Glutamatergic neuron (in vitro differentiated cells): ENCODE measurements around the gene TATDN2. TPM values are rescaled to one million over a fixed set of nuclear protein-coding genes. Genes with fewer than 3 reads are reported as not detected.

Experiments
- DNase-seq: peaks from one replicate; pipeline ENCODE4 v3.0.0; 2022
- H3K27ac Mint-ChIP-seq: one replicate; pipeline ENCODE4 v1.8.0; 2020; ENCODE audit warnings: mild to moderate bottlenecking, mixed read lengths, inconsistent platforms; ENCODE audit not compliant: unreplicated experiment
- H3K27me3 Mint-ChIP-seq: one replicate; pipeline ENCODE4 v1.8.0; 2020; ENCODE audit warnings: mild to moderate bottlenecking, moderate library complexity, mixed read lengths, inconsistent platforms; ENCODE audit not compliant: unreplicated experiment
- H3K36me3 Mint-ChIP-seq: one replicate; pipeline ENCODE4 v1.8.0; 2020; ENCODE audit warnings: mild to moderate bottlenecking, mixed read lengths, inconsistent platforms; ENCODE audit not compliant: unreplicated experiment
- H3K4me1 Mint-ChIP-seq: one replicate; pipeline ENCODE4 v1.8.0; 2020; ENCODE audit warnings: mild to moderate bottlenecking, low read depth, mixed read lengths, inconsistent platforms; ENCODE audit not compliant: unreplicated experiment
- H3K4me3 Mint-ChIP-seq: one replicate; pipeline ENCODE4 v1.8.0; 2020; ENCODE audit warnings: mild to moderate bottlenecking, mixed read lengths, inconsistent platforms; ENCODE audit not compliant: unreplicated experiment
- H3K9me3 Mint-ChIP-seq: one replicate; pipeline ENCODE4 v1.8.0; 2020; ENCODE audit warnings: mild to moderate bottlenecking, moderate library complexity, mixed read lengths, inconsistent platforms; ENCODE audit not compliant: unreplicated experiment
- CTCF ChIP-seq: fragments of 200-600 bp; sonication (generic); IDR thresholded peaks from one replicate; pipeline ENCODE4 v1.5.0; 2021; ENCODE audit not compliant: partially characterized antibody, unreplicated experiment
- total RNA-seq: library from RNA; stranded (reverse); fragmentation: NEBNext Ultra II Directional; extraction: Animal tissue kit (Norgen Biotek cat#: 25700); gene quantifications from one replicate; pipeline ENCODE4 v1.2.1, GENCODE V29; 2021; ENCODE audit not compliant: unreplicated experiment

The TATDN2 gene
- total RNA-seq, 1 donor from 2014 or later = 24.7 TPM

DNA sequence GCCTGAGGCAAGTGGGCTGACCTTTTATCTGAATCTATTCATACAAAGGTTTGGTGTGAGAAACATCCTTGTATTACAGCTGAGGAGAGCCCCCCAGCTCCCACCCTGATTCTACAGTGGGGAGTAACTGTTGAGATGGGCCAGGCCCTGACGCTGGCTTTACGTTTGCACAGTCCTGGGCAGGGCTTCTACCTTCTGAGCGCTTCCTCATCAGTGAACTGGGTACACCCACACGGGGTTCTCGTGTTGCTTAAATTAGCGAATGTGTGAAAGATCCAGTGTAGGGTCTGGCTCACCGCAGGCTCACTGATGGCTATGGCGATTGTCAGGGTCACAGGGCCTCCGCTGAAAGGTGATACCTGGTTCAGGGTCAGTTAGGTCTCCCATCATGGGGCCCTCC is 51.8 kb downstream of the TATDN2 start:
- Mint-ChIP-seq H3K4me3 (no peak overlapping the region), H3K27me3 (peaks cover 5% of the 10 kb centered on the region), H3K4me1 (peaks cover 11% of the 10 kb centered on the region), H3K9me3 (no peaks in the 10 kb centered on the region), H3K27ac (peak overlapping the region; percentile 89), H3K36me3 (peaks cover 8% of the 10 kb centered on the region)
- no peak for TF ChIP-seq CTCF
- no peak for DNase-seq

DNA sequence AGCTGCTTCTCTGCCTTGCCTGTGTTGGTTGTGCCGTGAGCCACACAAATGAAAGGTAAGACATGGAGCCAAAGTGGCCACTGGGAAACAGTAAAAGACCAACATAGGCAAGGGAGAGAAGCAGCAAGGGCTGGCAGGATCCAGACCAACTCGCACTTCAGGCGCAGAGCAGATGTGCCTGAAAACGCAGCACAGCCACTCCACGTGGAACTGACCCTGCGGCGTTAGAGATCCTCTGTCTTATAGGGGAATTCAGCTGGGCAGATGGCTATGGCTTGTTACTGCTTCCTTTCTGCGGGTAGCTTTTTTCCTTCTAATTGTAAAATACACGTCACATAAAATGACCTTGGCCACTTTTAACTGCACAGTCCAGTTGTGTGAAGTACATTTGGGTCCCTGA is 54.8 kb downstream of the TATDN2 start:
- no peak for DNase-seq
- no peak for TF ChIP-seq CTCF
- peaks cover 5% of the 10 kb centered on the region for H3K27me3 Mint-ChIP-seq
- H3K27ac Mint-ChIP-seq = no peak overlapping the region
- H3K4me3 Mint-ChIP-seq = no peak overlapping the region
- no peaks in the 10 kb centered on the region for H3K9me3 Mint-ChIP-seq
- peaks cover 11% of the 10 kb centered on the region for H3K4me1 Mint-ChIP-seq
- peaks cover 5% of the 10 kb centered on the region for H3K36me3 Mint-ChIP-seq

DNA sequence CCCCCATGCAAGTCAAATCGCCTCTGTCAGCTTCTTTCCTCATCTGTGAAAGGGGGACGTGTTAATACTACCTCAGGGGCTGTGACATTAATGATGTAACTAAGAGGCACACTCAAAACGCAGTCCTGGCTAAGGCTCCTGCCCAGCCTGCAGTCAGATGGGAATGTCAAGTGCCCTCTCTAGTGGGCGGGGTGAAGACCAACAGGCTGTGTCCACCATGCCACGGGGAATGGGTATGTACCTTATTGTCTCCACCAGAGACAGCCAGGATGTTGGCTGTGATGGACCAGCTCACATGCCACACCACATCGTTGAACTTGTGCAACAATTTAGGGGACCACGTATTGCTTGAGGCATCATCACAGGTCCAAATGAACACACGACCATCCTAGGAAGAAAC is 55.5 kb downstream of the TATDN2 start:
- peaks cover 5% of the 10 kb centered on the region for H3K27me3 Mint-ChIP-seq
- H3K36me3 Mint-ChIP-seq = peaks cover 5% of the 10 kb centered on the region
- no peak overlapping the region for H3K4me3 Mint-ChIP-seq
- peaks cover 11% of the 10 kb centered on the region for H3K4me1 Mint-ChIP-seq
- DNase-seq = no peak
- no peaks in the 10 kb centered on the region for H3K9me3 Mint-ChIP-seq
- no peak overlapping the region for H3K27ac Mint-ChIP-seq
- no peak for TF ChIP-seq CTCF

- TF ChIP-seq CTCF = no peak
- no peak for DNase-seq
- no peak overlapping the region for H3K27ac Mint-ChIP-seq
- H3K4me3 Mint-ChIP-seq = no peak overlapping the region
- peaks cover under 1% of the 10 kb centered on the region for H3K27me3 Mint-ChIP-seq
- H3K4me1 Mint-ChIP-seq = peaks cover under 1% of the 10 kb centered on the region
- H3K9me3 Mint-ChIP-seq = no peaks in the 10 kb centered on the region
- H3K36me3 Mint-ChIP-seq = peaks cover 5% of the 10 kb centered on the region
These were observed 56.6 kb downstream of the TATDN2 start for GRCh38 chr3:10304905-10305304.

GRCh38 chr3:10305331-10305902 is 57.2 kb downstream of the TATDN2 start:
- Mint-ChIP-seq H3K36me3 (peaks cover 5% of the 10 kb centered on the region), H3K4me1 (no peaks in the 10 kb centered on the region), H3K27ac (no peak overlapping the region), H3K27me3 (no peaks in the 10 kb centered on the region), H3K4me3 (no peak overlapping the region), H3K9me3 (no peaks in the 10 kb centered on the region)
- no peak for DNase-seq
- no peak for TF ChIP-seq CTCF
